GM20431 (cell line): Measurements from ENCODE around the gene RPL5.

Source experiments
- in situ Hi-C: fragments of 300-500 bp; cut with MseI, MboI; formaldehyde crosslinking; loops from one replicate; pipeline ENCODE4 v1.15.0; 2020; ENCODE audit warnings: low sequenced_read_pairs; ENCODE audit not compliant: unreplicated experiment

The RPL5 gene

DNA sequence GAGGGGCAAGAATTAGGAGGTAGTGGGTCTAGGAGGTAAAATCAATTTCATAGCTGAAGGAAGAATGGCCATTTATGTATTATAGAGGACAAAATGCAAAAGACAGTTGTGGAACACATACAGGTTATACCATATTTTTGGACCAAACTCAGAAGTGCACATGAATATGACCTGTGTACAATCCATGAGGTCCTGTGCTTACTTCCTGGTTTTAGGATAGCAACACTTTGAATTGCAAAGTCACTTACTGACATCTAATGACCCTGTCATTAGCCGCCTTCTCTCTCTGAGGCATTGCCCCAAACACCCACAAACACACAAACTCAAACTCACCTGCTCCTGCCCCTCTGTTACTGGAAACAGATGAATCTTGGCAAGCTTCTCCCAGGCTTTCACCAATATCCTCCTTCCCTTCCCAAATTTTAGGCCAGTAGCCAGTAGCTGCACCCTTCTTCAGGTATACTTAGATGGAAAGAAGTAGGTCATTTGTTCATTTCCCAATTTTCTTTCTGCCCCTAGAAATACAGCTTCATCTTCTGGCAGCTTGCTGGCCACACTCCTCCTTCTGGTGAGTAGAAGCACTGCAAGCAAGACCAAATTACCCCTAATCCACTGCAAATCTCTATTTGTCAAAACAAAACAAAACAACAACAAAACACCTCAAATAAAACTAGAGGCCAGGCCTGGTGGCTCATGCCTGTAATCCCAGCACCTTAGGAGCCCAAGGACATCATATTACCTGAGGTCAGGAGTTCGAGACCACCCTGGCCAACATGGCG is 13.7 kb upstream of the RPL5 start:
- in situ Hi-C loops, result no loop called here

DNA sequence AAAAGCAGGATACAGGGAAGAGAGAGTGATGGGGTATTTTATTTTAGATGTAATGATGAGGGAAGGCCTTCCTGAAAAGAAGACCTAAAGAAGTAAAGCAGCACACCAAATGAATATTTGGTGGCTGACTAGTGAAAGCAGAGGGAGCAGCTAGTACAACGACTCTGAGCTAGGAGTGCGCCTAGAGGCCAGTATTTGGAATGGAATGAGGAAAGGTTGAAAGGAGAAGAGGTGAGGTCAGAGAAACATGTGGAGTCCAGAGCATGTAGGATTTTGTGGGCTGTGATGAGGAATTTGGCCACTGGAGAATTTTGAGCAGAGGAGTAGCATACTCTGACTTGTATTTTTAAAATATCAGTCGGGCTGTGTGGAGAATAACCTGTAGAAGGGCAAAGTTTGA is 11.8 kb upstream of the RPL5 start:
- in situ Hi-C loops, result no loop called here

DNA sequence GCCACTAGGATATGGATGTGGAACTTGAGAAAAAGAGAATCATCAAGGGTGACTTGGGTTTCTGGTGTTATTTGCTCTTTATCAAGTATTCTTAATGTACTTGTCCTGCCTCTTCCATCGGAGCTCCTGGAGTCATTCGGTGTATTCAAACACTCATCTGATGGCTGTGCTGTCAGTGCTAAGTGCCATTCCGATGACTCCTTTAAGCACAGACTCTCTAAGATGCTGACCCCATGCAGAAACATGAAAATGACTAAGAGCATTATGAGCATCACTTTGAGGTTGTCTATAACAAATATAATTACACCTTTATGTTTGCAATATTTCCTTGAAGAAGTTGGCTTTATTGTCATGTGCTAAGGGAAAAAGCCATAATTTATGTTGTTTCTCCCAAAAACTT is 11.3 kb upstream of the RPL5 start:
- in situ Hi-C loops, result no loop called here

DNA sequence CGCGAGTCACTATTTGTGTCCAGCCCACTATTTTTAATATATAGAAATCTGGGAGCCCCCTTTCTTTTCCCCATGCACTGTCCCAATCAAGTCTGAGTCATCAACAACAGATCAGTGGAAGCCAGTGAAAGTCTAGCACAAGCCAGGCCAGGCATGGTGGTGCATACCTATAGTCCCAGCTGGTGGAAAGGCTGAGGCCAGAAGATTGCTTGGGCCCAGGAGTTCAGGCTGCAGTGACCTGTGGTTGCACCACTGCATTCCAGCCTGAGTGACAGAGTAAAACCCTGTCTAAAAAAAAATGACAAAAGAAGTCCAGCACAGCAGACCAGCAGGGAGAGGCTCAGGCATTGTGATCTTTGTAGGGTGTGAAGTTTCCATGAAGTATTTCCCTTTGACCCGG is 9.0 kb upstream of the RPL5 start:
- in situ Hi-C loops, result no loop called here

DNA sequence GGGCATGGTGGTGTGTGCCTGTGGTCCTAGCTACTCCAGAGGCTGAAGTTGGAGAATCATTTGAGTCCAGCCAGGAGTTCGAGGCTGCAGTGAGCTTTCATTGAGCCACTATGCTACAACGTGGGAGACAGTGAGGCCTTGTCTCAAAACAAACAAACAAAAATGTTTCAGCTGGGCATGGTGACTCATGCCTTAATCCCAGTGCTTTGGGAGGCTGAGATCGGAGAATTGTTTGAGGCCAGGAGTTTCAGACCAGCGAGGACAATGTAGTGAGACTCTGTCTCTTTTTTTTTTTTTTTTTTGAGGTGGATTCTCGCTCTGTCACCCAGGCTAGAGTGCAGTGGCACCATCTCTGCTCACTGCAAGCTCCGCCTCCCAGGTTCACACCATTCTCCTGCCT is 5.0 kb upstream of the RPL5 start:
- in situ Hi-C loops, result no loop called here

DNA sequence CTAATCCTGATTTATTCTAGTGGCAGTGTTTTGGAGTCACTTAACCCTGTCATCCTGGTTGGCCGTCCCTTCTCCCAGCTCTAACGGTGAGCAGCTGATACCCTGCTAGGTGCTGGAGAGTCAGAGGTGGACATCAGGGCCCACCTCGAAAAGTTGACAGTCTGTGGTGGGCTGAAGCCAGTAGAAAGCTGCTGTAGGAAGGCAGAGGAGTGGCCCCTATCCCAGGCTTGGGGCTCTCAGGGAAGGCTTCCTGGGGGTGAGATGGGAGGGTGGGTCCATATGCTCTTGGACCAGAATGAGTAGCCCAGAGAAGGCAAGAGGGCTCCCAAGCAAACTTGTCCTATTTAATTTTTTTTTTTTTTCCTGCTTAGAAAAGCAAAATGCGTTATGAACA is 475 bp upstream of the RPL5 start:
- in situ Hi-C loops, result no loop called here

DNA sequence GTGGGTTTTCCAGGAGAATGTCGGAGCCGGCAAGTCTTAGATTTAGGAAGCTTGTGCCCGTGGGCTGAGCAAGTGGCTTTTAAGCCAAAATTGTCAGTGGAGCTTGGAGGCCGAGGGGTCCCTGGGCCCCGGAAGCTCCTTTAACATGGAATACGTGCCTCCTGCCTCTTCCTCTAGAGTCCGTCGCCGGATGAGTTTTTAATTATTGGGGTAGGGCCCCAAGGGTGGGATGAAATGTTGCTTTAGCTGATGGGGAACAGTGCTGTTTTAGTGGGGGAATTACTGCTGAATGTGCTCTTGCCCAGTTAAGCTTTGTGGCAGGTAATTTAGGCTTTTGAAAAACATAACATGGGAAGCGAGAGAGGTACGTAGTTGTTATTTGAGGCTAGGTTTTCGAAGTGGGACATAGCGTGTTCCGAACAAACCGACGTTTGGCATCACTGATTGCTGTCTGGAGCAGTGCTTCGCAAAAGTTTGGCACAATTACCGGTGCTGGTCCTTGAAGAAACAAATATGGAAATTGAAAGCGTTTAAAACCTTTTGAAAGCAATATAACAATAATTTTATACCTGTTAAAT is 786 bp downstream of the RPL5 start:
- in situ Hi-C loops, result no loop called here

DNA sequence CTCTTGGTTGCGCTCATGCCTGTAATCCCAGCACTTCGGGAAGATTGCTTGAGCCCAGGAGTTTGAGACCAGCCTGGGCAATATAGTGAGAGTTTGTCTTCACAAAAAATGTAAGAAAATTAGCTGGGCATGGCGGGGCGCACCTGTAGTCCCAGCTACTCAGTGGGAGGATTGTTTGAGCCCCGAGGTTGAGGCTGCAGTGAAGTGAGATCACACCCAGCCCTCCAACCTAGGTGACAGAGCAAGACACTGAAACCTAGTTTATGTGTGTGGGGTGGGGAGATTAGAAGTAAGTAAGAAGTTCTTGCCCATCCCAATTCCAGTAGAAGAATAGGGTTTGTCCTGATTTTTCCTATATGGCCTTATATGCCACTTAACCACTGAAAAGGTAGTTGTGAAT is 2.0 kb downstream of the RPL5 start:
- in situ Hi-C loops, result no loop called here

DNA sequence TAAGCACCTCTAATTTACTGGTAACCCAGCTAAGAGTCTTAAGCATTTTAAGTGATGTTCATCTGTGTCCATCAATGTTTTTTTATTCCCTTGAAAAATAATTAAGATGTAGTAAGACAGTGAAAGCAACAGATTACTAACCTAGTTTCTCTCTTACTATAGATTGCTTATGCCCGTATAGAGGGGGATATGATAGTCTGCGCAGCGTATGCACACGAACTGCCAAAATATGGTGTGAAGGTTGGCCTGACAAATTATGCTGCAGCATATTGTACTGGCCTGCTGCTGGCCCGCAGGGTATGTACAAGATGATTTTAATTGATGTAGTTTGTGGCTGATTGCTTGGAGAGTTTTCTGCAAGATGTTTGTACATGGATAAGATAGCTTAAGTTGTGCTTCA is 2.8 kb downstream of the RPL5 start:
- in situ Hi-C loops, result no loop called here

DNA sequence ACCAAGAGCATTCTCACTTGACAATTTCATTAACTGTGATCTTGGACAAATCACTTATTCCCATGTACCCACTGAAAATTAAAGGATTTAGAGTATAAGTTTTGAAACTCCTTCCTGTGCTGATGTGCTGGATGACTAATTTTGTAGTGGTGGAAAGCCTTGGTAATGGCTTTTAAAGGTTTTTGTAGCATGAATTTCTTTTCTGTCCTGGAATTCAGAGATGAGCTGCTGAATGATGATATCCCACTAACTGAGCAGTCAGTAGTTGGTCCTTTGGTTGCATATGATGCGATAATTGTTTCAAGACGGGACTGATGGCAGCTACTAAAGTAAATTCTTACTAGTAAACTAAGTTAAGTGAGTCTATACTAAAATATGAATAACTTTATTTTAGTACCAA is 5.2 kb downstream of the RPL5 start:
- in situ Hi-C loops, result no loop called here

DNA sequence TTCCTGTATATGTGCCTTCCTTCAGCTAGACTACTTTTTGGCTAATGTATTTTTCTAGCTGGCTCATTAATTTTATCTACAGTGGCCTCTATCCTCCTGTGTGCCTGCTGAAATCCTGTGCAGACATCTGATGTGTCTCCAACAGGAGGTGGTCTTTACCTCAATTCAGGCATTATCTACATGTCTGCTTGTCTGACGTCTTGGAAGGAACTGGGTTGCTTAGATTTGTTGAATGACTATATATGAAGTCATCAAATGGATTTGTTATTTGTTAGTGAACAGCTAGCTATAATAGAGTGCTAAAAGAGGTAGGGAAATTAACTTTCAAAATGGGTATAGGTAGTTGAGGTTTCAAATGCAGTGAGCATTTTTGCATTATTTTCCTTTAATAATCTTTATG is 6.7 kb downstream of the RPL5 start:
- in situ Hi-C loops, result no loop called here

DNA sequence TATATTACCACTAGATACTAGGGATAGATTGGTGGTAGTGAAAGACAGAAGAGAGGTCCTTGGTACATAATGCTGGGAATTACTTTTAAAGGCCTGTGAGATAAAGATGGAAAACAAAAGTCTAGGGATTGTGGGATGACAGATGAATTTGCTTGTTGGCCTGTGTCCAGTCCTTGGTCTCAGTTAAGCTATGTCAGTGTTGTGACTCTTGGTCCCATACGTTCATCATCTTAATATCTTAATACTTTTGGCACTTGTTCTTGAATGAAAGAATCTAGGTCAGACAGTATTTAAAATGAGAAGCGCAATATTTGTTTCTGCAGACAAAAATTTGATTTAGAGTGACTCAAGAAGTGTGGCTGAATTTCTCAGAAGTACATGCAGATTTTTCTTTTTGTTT is 7.6 kb downstream of the RPL5 start:
- in situ Hi-C loops, result no loop called here

DNA sequence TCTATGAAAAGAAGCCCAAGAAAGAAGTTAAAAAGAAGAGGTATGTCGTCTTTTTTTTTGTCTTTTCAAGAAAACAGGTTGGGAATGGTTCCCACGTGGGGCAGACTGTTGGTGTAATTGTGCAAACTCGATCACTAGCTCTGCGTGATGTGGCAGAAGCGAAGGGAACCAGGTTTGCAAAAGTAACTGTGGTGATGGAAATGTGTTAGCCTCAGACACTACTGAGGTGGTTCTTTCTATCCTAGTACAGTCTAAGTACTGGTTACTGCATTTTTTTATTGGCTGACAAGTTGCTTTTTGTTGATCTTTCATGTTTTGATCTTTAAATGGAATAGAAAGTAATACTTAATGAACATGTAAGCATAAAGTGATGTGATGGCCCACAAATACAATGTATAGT is 8.8 kb downstream of the RPL5 start:
- in situ Hi-C loops, result no loop called here

DNA sequence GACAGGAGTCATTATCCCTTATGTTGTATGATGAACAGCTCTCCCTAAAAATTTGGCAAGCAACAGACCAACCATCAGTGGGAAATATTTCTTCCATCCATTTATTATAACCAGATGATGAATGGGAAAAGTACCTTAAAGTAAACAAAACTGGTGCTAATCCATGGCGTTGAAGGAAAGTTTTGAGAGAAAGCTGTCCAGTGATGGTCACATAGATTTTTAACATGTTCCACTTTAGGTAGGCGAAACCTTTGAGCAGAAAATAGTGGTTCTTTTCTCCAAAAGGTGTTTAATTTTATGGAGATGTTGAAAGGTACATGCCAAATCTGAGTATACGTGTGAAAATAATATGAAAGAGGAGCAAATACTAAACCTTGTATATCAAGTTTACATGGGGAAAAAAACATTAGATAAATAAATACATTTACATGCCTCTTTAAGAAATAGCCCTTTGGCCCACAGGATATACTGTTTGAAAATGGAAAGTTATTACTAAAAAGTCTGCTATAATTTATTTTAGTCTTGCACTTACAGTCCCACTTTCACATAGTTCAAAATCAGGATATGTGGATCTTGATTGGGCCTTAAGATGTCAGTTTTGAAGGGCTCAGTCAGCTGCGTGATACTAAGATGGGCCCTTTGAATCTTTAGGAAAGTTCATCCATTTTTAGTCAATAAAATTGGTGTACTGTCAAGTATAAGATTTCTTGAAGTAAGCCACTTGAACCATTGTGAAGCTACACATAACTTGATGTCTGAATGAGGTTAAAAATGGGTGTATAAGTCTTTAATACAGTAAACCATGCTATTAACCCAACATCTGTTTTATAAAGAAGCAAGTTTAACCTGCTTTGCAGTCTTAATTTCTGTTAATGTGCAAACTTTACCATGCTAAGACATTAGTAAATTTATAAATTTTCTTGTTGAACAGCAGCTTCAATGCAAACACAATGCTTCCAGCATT is 10.5 kb downstream of the RPL5 start:
- in situ Hi-C loops, result no loop called here

DNA sequence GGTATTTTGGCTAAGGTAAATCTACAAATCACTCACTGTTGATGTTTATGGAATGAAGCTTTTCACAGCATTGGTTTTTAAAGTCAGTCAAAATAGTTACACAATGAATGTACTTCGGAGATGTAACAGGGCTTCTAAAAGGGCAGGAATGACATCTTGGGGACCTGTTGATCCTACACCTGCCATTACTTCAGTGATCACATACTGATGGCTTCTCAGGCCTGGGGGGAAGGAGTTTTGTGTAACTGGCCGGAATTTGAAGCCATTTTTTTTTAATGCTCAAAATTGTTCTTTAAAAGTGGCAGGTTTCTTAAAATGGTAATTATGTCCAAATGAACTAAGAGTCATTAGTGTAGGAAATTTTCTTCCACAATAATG is 11.2 kb downstream of the RPL5 start:
- in situ Hi-C loops, result no loop called here

DNA sequence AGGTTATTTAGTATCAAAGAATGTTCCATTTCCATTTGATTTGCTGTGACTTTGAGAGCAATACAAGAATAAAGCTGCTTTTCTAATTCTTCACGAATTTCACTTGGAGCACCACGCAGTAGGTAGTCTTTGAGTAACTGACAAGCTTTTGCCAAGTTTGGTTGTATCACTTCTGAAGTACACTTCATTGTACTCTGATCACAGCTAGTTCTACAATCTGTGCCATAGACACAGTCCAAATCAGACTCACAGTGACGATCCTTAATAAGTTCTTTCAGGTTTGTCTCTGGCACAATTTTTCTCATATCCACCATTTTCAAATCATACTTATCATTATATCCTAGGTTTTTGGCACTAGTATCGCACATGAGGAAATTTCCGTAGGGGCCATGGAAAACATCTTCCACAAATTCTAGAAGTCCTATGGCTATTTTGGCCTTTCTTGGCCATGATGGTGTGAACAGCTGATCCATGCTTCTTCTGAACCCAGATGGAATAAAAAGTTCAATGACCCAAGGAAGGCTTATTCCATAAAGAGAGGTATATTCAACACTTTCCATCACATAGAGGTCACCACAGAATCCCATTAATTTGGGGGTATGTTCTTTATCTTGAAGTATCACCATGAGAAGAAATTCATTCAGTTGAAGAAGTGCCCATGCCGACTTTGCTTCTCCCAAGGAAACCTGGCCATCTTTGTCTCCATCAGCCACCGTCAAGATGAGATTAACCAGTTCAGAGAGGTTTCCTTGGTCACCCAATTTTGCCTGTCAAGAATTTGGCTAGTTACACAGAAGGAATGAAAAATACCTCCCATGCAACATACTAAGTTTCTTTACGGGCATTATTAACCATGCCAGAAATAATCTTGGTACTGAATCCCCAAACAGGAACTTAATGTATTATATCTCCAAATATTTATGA is 11.9 kb downstream of the RPL5 start:
- in situ Hi-C loops, result no loop called here

DNA sequence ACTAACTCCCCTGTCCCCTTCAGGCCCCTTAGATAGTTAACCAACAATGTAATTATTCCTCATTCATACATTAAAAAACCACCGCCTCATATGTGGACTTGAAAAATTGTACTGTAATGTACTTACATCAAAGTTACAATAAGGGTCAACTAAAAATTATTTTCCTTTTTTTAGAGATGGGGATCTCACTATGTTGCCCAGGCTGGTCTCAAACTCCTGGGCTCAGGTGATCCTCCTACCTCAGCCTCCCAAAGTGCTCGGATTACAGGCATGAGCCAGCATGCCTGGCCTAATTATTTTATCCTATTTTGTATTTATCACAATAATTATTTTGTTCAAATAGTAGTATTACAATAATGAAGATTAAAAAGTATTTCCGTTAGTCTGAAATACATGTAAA is 12.6 kb downstream of the RPL5 start:
- in situ Hi-C loops, result no loop called here

DNA sequence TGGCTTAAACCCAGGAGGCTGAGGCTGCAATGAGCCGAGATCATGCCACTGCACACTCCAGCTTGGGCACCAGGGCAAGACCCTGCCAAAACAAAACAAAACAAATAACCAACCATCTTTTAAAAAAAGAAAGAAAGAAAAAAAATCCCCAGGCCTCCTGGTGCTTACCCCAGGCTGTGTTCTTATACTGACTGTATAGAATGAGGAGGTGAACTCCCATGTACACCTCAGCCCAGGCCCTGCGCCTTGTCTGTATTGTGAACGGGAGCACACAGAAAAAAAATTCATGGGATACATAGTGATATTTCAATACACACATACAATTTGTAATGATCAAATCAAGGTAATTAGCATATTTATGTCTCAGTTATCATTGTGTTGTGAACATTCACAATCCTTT is 14.1 kb downstream of the RPL5 start:
- in situ Hi-C loops, result no loop called here

DNA sequence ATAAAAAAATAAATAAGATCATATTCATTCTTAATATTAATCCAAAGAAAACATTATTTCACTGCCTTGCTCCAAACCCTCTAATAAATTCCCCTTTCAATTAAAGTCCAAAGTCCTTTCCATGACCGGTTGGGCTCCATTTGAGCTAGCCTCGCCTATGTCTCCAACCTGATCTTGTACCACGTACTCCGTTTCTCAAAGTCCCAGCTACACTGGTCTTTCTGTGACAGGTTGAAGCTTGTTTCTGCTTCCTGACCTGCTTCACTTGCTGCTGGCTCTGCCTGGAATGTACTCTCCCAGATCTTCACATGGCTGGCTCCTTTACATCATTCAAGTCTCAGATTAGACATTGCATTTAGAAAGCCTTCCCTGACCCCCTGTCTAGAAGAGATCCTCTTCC is 16.4 kb downstream of the RPL5 start:
- in situ Hi-C loops, result no loop called here

DNA sequence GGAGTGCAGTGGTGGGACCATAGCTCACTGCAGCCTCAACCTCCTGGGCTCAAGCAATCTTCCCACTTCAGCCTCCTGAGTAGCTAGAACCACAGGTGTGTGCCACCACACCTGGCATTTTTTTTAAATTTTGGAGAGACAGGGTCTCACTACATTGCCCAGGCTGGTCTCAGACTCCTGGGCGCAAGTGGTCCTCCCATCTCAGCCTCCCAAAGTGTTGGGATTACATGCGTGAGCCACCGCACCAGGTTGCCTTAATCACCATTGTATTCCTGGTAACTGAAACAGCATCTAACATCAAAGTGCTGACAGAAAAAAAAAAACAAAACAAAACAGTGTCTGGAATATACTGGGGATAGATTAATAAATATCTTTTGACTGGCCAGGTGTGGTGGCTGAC is 18.2 kb downstream of the RPL5 start:
- in situ Hi-C loops, result no loop called here
